CD4-positive, alpha-beta T cell treated with Interleukin-15 for 1 hour (primary cell): ENCODE data around the gene TXNDC2.
"Not testable (repeated sequence)": the region's sequence is repeated elsewhere in the genome, so short reads cannot be mapped to it uniquely, and the experiment has no call there.

Experiments
- DNase-seq: peaks from one replicate; pipeline ENCODE4 v3.0.0-alpha.2; 2020

Gene TXNDC2

DNA sequence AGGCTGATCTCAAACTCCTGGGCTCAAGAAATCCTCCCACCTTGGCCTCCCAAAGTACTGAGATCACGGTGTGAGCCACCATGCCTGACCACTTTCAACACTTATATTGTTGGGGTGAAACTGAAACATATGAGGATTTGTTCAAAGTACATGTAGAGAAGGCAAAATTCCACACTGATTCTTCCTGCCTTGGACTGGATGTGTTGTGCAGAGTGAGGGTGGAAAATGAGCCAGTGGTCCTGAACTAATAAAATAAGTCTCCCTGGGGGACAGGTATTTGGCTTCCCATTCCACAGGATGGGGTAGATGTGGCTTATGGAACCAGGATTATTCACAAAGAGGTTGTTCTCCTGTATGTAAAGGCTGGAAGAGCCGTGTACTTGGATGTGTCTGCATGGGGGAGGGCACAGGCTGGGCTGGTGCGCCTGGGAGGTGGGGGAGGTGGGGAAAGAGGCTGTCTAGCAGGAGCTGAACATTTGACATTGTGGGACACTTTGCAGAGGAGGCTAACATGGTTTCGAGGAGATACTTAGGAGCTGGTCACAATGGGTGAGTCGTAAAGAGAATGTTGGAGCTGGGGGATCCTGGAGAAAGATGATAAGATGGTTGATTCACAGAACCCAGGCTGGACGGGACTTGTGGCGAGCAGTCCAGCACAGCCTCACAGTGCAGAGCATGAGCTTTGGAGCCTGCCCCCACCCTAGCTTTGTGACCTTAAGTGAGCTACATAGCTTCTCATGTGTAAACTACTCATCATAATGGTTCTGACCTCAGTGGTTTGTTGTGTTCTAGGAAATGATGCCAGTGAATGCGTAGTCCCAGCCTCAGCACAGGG, at the start of gene TXNDC2:
TSS of gene TXNDC2 (plus strand) at position 804 of the 835 bp plus-strand sequence. CDS start 708 bp downstream, outside the sequence.
- no peak for DNase-seq

DNA sequence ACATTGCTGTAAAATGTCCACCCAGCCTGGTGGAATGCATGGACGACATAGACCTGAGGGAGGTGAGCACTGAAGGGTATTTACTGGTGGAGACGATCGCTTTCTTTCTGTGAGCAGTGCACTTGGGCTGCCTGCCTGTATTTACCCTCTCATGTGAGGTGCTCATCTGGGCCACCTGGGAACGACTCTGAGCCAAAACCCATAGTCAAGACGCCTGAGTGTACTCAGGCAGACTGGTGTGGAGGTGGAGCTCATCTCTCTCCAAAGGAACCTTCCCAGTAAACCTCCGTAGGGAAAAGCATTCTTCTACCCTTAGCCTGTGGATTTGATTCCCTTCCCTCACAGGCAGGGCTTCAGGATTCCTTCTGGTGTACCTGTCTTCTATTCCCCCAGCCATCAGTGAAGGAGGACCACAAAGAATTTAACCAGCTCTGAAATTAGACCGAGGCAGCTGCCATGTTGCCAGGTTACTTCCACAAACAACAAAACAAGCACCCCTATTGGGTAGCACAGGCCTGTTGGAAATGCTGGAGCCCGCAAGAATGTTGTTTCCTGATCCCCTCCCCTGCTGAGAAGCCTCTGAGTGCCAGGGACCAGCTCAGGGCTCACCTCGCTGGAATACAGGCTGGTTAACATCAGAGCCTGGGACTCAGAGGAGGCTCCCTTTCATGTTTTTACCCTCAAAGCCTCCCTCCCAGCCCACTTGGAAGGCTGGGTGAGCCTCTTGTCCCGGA, 47.5 kb upstream of the TXNDC2 start:
- no peak for DNase-seq

DNA sequence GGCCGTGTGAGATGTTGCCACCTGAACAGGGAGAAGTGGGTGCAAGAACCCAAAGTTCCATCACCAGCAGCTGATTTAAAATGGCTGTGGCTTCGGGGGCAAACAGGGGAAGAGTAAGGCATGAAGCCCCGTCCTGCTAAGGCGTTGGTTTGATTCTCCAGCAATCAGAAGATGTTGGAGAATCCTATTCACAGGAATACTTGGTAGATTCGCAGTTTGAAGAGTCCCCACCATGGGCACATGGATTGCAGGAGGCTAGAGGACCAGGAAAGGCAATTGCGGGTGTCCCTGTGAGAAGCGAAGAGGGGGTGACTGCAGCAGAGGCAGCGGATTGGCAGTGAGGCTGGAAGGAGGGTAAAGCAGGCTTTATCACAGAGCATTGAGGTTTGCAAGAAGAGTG, 46.6 kb upstream of the TXNDC2 start:
- DNase-seq, result no peak

DNA sequence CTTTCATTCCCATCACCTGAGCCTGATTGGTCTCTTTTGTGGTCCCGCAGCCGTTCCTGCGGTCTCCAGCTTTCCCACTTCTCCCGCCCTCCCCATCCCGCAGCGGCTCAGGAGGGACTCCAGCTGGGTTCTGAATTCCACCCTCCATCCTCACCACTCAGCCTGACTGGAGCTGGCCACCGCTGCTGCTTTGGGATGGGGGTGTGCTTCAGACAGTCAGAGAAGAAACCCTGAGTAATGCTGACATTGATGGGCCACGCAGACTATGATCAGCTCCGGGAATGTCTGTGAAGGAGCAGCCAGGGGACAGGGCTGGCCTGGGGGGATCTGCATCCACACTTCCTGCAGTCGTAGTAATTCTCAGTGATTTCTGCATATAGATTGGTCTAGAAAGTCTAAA, 45.9 kb upstream of the TXNDC2 start:
- no peak for DNase-seq

DNA sequence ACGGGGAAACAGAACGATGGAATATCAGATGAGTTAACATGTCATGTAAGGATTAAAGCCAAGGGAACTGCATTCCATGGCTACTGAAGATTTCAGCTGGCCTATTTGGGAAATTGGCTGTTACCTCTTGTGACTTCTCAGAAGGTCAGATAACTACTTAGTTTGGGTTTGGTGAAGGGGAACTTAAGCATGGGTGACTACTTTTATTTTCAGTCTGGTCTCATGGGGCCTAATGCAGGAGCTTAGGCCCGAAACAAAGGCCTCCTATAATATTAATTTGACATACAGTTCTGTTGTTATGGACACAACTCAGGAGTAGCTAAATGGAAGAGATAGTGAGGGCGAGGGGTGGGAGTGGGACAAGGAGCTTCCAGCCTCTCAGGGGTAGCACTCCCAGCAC, 44.0 kb upstream of the TXNDC2 start:
- DNase-seq, result no peak

DNA sequence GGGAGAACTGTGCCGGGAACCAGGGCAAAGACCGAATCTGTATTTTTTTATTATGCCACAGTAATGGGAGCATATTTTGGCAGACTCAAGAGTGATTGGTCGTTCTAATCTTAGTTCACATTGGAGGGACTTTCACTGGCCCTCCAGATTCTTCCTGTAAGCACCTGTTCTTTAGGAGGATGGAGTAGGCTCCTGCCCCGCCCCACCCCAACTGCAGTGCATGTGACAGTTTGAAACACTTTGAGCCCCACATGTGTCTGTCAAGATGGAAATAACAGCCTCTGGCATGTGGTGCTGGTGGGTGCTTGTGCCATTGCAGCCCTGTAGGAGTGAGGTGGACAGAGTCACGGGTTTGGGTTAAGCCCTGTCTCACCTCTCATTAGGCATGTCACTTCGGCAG, 43.3 kb upstream of the TXNDC2 start:
- DNase-seq, result no peak

DNA sequence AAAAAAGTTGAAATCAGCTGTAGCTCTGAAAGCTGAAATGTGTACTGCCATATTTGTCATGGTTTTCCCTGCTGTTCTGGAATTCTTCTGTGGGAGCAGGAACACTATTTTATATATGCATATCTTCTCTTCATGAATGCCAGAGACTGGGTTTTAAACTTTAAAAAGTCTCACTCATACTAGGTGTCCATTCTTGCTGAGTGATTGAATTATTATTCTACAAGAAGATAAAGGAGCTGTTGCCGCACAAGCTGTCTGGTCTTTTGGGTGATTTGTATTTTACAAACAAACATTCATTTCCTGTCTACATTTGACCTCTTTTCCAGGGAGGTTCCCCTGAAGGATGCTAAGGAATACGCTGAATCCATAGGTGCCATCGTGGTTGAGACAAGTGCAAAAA, 40.5 kb upstream of the TXNDC2 start:
- DNase-seq, result no peak

DNA sequence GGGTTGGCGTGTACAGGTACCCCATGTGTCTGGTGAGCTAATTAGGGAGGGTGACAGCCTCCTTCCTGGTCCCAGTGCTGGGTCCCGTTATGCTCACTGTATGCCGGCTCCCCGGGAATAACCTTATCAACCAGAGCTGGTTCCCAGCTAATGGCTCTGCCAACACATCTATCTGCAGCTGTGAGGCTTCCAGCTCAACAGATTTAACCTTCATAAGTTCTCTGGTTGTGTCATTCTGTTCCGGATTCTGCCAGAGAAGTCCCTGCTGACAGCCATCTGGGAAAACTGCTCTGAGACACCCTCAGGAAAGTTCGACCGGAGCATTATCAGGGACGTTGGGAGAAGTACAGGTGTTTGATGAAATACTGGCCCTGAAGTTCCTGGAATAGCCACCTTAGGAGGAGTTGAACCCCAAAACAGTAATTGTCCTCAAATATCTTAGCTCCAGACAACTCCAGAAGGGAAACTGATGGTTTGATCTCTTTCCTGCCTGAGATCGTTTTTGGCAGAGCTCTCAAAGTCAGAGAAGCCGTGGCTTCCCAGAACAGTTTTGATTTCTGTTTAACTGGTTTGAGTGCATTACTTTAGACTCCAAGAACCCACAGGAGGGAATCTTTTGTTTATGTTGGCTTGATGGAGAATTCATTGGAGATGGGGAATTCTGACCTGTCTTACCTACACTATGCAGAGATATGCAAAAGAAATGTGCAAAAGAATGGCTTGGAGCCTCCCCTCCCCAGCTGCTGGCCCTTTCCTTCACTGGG, 39.4 kb upstream of the TXNDC2 start:
- DNase-seq, result no peak

DNA sequence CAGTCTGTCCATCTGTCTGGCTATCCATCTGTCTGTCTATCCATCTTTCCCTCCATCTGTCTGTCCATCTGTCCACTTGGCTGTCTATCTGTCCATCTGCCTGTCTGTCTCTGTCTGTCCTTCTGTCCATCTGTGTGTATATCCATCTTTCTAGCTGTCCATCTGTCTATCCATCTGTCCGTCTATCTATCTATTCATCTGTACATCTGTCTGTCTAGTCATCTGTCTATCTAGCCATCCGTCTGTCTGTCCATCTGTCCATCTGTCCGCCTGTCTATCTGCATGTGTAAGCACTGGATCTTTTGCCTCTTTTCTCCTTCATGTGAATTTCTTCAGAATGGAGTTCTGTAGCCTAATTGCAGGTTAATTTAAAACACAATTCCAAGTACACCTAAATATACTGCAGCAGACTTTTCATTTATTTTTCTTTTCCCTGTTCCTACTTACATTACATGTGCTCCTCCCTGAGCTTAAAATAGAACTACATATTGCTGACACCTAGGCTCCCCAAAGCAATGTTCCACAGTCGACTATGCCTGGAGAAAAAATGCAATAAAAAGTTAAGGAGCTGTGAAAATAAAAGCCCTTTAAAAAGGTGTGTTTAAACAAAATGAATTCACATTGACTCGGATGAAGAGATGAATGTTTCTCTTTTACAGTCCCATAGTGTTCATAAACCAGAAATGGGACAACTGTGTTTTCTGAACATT, 37.4 kb upstream of the TXNDC2 start:
- no peak for DNase-seq

DNA sequence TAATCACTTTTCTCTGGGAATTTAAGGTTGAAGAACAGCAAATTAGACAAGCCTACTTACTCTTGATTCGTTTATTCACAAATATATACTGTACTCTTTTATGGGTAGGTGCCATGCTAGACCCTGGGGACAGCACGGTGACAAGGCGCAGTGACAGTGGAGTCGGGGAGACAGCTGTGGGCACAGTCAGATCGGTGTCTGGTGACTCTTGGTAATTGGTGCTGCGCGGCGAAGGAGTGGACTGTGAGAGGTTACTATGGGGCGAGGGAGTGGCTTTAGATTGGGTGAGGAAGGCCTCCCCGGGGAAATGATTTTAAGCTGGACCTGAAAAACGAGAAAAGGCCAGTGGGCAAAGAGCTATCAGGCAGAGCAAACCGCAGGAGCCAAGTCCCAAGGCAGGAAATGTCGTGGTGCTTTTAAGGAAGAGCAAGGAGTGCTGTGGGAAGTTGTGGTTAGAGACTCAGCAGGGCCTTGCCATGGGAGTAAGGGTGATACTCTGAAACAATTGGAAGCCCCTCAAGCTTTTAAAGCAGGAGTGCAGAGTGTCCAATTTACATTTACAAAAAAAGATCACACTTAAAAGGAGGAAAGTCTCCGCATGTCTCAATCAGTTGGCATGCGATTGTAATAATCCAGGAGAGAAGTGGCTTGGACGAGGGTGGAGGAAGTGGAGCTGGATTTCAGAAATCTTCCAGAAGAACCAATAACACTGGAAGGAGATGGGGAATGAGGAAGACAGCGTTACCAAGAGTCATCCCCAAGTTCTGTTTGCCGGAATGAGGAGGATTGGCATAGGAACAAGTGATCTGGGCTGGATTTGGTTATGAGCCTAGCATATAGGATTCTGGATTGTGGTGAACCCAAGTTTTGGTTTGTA, 36.1 kb upstream of the TXNDC2 start:
- peak; percentile 49 for DNase-seq

DNA sequence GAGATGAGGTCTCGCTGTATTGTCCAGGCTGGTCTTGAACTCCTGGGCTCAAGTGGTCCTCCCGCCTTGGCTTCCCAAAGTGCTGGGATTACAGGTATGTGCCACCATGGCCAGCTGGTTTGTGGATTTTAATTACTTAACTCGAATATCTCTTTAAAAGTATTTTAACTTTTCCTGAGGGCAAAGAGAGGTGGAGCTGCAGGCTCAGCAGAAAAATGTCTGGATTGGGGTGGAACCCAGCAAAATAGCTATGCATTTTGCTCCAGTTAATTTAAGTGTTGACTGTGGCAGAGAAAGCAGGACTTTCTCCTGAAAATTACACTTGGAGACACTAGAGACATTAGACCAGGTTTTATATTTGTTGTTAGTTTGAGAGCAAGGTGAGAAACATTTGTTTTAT, 35.5 kb upstream of the TXNDC2 start:
- DNase-seq, result no peak

DNA sequence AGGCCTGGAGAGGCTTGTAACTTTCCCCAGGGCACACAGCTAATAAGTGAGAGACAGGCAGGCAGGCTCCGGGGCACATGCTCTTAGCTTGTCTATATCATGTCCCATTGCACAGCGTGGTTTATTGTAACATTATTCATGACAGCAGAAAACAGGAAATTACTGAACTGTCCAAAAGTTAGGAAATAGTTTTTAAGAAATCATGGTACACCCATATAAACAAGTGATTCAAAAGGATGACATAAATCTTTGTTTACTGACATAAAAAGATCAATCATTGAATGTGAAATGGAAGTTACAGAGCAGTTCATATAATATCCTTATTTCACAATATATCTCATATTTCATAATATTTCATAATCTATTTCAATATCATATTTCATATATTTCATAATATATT, 34.3 kb upstream of the TXNDC2 start:
- no peak for DNase-seq

DNA sequence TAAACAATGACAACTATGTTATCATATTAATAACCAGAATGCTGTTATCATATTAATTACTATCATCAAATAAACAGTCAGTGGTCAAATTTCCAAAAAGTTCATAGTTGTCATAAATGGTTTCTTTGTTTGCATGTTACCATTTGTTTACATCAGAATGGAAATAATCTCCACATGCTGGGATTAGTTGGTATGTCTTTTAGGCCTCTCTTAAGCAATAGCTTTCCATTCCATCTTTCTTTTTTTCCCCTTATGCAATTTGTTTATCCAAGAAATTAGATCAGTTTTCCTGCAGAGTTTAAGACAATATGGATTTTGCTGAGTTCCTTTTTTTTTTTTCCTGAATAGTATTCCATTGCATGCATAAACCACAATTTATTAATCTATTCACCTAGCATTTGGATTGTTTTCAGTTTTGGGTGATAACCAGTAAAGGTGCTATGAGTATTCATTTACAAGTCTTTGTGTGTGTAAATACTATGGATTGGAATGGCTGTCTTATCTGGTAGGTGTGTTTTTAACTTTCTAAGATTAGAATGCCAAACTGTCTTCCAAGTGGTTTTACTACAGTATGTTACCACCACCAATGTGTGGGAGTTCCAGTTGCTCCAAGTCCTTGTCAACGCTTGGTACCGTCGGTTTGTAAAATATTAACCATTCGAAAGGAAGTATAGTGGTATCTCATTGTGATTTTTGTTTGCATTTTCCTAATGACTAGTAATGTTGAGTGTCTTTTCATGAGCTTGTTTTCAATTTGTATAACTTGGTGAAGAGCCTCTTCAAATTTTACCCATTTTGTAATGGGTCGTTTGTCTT, 33.3 kb upstream of the TXNDC2 start:
- no peak for DNase-seq

DNA sequence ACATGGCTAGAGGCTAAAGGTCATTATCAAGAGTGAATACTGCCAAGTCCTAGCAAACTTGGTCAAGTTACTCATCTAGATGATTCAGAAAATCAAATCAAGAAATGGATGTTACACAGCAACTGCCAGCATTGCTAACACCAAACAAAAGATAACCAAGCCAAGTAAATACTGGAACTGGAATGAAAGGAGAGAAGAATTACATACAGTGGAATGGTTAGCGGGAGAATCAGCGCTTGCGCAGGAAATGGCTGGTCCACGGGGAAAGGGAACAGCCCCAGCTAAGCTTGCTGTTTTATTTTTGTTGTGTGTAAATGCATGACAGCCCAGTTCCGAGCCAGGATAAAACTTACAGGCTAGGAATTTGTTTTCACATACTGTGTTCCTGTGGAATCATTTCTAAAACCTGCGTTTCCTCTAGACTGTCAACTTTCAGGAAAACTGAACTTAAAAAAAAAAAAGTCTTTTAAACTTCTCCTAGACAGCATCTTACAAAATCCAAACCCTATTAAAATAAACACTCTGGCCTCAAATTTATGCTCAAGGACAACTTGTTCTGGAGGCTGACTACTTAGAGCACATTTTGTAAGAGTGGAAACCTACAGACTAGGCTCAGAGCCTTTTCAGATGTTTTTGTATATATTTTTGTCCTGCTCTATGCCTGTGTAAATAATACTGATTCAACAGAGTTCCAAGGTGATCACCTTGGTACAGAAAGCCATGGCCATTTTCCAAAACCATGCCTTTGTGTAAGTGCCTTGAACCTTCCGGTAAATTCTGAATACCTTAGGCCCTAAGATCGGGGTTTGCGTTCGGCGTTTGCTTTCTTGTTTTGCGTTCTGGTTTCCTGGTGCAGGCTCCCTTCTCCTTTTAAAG, 30.7 kb upstream of the TXNDC2 start:
- no peak for DNase-seq

DNA sequence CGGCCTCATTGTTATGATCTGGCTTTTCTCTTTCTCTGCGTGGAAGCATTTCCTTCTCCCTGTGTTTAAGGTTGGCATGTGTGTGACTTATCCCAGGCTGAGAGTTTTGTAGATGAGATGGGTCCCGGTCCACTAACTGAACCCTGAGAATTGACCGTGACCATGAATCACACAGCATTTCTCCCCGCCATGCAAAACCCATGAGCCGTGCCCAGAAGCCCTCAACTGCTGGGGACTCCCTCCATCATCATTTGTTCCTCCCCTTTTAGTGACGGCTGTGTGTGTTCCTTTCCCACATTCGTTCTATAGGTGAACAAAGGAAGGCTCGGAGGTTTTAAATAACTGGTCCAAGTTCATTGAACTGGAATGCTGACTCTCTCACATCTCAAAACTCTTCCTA, 30.1 kb upstream of the TXNDC2 start:
- no peak for DNase-seq

DNA sequence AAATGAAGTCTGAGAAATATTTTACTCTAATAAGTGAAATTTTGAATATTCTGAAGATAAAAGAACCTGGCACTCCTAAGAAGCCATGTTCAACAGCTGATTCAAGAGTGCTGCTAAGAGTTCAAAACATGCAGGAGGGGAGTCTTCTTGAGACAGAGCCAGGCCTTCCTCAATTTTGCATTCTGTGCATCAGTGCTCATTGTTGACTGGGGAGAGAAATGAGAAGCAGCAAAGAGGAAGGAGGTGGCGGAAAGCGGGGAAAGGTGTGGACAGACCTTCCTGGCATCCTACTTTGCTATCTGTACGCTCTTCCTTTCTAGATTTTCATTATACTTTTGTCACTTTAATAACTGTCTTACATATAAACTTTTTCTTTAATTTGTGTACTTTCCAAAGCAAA, 29.7 kb upstream of the TXNDC2 start:
- no peak for DNase-seq

DNA sequence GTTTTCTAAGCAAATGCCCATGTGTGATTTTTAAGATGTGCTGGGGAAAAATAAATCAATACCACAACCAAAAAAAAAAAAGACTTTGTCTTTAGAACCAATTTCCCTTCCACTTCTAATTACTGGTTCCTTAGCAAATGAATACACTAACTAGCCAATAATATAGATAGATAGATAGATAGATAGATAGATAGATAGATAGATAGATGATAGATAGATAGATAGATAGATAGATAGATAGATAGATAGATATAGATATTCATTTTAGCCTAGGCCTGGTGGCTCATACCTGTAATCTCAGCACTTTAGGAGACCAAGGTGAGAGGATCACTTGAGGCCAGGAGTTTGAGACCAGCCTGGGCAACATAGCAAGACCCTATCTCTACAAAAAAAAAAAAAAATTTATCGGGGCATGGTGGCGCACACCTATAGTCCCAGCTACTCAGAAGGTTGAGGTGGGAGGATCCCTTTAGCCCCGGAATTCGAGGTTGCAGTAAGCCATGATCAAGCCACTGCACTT, 28.2 kb upstream of the TXNDC2 start:
- not testable (repeated sequence) for DNase-seq

DNA sequence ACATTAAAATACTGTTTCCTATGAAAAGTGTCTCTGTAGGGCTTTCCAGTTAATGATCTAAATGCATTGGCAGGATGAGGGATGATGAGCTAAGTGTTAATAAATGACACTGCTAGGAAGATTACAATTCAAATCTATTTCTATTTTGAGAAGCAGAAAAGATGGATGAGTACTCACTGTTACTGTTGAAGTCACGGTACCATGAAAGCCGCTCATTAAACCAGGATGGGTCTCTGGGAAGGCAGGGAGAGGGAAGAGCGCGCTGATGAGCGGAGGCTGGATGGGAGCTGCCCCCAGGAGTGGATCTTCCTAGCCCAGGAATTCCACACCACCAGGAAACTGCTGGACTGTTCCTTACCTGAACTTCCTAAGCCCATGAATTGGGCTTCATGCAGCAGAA, 27.1 kb upstream of the TXNDC2 start:
- DNase-seq, result no peak

DNA sequence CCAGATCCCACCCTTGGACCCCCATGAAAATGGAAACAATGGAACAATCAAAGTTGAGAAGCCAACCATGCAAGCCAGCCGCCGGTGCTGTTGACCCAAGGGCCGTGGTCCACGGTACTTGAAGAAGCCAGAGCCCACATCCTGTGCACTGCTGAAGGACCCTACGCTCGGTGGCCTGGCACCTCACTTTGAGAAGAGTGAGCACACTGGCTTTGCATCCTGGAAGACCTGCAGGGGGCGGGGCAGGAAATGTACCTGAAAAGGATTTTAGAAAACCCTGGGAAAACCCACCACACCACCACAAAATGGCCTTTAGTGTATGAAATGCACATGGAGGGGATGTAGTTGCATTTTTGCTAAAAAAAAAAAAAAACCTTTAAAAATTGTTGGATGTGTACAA, 26.5 kb upstream of the TXNDC2 start:
- DNase-seq, result no peak

DNA sequence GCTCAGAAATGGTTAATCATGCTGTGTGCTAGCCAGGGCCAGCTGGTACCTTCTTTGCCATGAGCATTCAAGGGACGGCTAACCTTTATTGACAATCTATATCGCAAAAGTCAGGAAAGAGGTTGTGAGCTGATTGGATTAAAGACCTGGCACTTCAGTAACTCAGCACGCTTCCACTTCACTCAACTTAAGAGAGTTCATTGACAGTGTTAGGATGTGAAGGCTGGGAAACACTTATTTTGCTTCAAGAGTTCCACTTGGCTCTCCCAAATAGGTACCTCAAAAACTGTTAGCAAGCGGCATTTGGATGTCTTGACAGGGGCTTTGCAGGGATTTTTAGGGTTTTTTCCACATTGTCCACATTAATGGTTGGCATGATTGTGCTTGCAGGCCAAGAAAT, 25.1 kb upstream of the TXNDC2 start:
- DNase-seq, result no peak
